HepG2 (cell line): ENCODE results near the gene CLIC6. TPM values are rescaled to one million over a fixed set of nuclear protein-coding genes. Genes with fewer than 3 reads are reported as not detected.

ENCODE experiments used
- CENPT ChIP-seq: sonication (generic); formaldehyde crosslinking; IDR thresholded peaks from 2 replicates; pipeline ENCODE4 v1.8.0; 2022; ENCODE audit warnings: low read depth, mild to moderate bottlenecking, moderate library complexity, missing genetic modification reagents
- KDM6A ChIP-seq: IDR thresholded peaks from 2 replicates; pipeline ENCODE4 v1.6.1; 2016; ENCODE audit warnings: low read depth
- KLF11 ChIP-seq: IDR thresholded peaks from 2 replicates; pipeline ENCODE4 v1.6.1; 2016; ENCODE audit warnings: missing compliant biosample characterization
- PLRG1 ChIP-seq: fragments of 450-650 bp; conservative IDR thresholded peaks from 2 replicates; pipeline ENCODE4 v1.6.1; 2016
- SCMH1 ChIP-seq: sonication (generic); formaldehyde crosslinking; IDR thresholded peaks from 2 replicates; pipeline ENCODE4 v1.9.0; 2021; ENCODE audit warnings: missing genetic modification reagents, mild to moderate bottlenecking, borderline replicate concordance
- SIN3B ChIP-seq: fragments of 150-350 bp; IDR thresholded peaks from 2 replicates; pipeline ENCODE4 v1.6.1; 2014; ENCODE audit warnings: low read length
- SKIL ChIP-seq: sonication (generic); formaldehyde crosslinking; IDR thresholded peaks from 2 replicates; pipeline ENCODE4 v1.8.0; 2022; ENCODE audit warnings: missing genetic modification reagents, mild to moderate bottlenecking, moderate library complexity, borderline replicate concordance
- STAG1 ChIP-seq: sonication (generic); formaldehyde crosslinking; IDR thresholded peaks from 2 replicates; pipeline ENCODE4 v1.4.0; 2020; ENCODE audit warnings: missing genetic modification reagents
- ZBTB34 ChIP-seq: sonication (generic); formaldehyde crosslinking; IDR thresholded peaks from 2 replicates; pipeline ENCODE4 v1.8.0; 2022; ENCODE audit warnings: mild to moderate bottlenecking, missing genetic modification reagents
- ZBTB42 ChIP-seq: sonication (generic); formaldehyde crosslinking; IDR thresholded peaks from 2 replicates; pipeline ENCODE4 v1.5.0; 2020; ENCODE audit warnings: mild to moderate bottlenecking, missing genetic modification reagents
- ZNF282 ChIP-seq: fragments of 450-650 bp; IDR thresholded peaks from 2 replicates; pipeline ENCODE4 v1.6.1; 2018; ENCODE audit not compliant: partially characterized antibody
- ZNF296 ChIP-seq: sonication (generic); formaldehyde crosslinking; conservative IDR thresholded peaks from 2 replicates; pipeline ENCODE4 v1.5.0; 2020; ENCODE audit warnings: mild to moderate bottlenecking, missing genetic modification reagents
- ZNF318 ChIP-seq: sonication (generic); formaldehyde crosslinking; IDR thresholded peaks from 2 replicates; pipeline ENCODE4 v1.4.0; 2020; ENCODE audit warnings: mild to moderate bottlenecking, missing genetic modification reagents
- ZNF761 ChIP-seq: sonication (generic); formaldehyde crosslinking; conservative IDR thresholded peaks from 2 replicates; pipeline ENCODE4 v1.4.0; 2020; ENCODE audit warnings: mild to moderate bottlenecking, missing genetic modification reagents
- ZNF878 ChIP-seq: sonication (generic); formaldehyde crosslinking; IDR thresholded peaks from 2 replicates; pipeline ENCODE4 v1.8.1; 2023; ENCODE audit warnings: mild to moderate bottlenecking, missing genetic modification reagents, moderate library complexity
- polyA plus RNA-seq, 8 experiments: library from polyadenylated mRNA; depleted of rRNA in 3 of 8; stranded (reverse) in 7 of 8; unstranded in 1 of 8; fragments of >200 nt; fragmentation: Illumina TruSeq in 4 of 8; extraction: Trizol in 4 of 8; gene quantifications; 2 replicates each; pipeline versions ENCODE4 v1.2.1 to v1.2.3, GENCODE V29; 2011 to 2016; ENCODE audit warnings: low read depth in 4 of 8, missing spikeins in 1 of 8, mixed read lengths in 1 of 8; ENCODE audit not compliant: insufficient read depth in 1 of 8
- total RNA-seq, 5 experiments: library from RNA; depleted of rRNA; stranded (reverse); fragments of >200 nt; fragmentation: Illumina TruSeq; extraction: Trizol; gene quantifications; 2 replicates each; pipeline ENCODE4 v1.2.3, GENCODE V29; 2016; ENCODE audit warnings: low read depth in 1 of 5

Gene CLIC6
- total and polyA plus RNA-seq, 2 of the 13 experiments (the other 11 are each of a cell fraction or from before 2014, with no cell fraction given) = not detected

- TF ChIP-seq ZNF761 (CRISPR knock-in tag) (no peak), SKIL (CRISPR knock-in tag) (no peak), ZNF878 (CRISPR knock-in tag) (no peak), ZBTB42 (CRISPR knock-in tag) (no peak), CENPT (CRISPR knock-in tag) (no peak), PLRG1 (no peak), KLF11 (no peak), STAG1 (peak; percentile 99), ZNF296 (no peak), ZNF282 (no peak), SIN3B (no peak), SCMH1 (CRISPR knock-in tag) (no peak), KDM6A (CRISPR knock-in tag) (no peak), ZBTB34 (CRISPR knock-in tag) (no peak), ZNF318 (CRISPR knock-in tag) (no peak)
Measured at GRCh38 chr21:34745557-34746255, 76.9 kb downstream of the CLIC6 start (continued).
